K562 (cell line): ENCODE measurements around the gene RCOR1.

ENCODE experiments used
- FOSL1 ChIP-seq: fragments of 200-800 bp; sonication (Bioruptor generic); conservative IDR thresholded peaks from 2 replicates; pipeline ENCODE4 v1.6.1; 2016; ENCODE audit warnings: missing genetic modification characterization, missing compliant biosample characterization
- HDAC6 ChIP-seq: IDR thresholded peaks from 2 replicates; pipeline ENCODE4 v1.6.1; 2012; ENCODE audit warnings: low read depth, mild to moderate bottlenecking, control low read depth, inconsistent platforms, low read length, moderate library complexity
- SREBF2 ChIP-seq: sonication (generic); formaldehyde crosslinking; IDR thresholded peaks from 2 replicates; pipeline ENCODE4 v1.4.0; 2020; ENCODE audit warnings: mild to moderate bottlenecking, missing genetic modification reagents
- ZNF24 ChIP-seq: fragments of 450-650 bp; IDR thresholded peaks from 2 replicates; pipeline ENCODE4 v1.6.1; 2016

DNA sequence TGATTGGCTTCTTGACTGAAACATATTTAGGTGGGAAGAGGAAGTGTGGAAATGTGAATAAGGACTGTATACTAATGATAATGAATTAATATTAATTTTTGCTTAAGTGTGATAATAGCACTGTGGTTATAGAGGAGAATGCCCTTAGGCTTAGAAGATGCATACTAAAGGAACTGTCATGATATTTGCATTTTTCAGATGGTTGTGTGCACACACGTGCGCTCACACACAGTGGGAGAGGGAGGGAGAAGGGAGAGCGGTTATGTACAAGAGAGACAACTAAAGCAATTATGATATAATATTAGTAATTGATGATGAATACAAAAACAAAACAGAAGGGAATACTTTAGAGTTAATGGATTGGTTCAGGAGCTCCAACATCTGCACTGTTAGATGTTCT is 54.2 kb downstream of the RCOR1 start:
- TF ChIP-seq FOSL1 (tag) (no peak), ZNF24 (no peak), HDAC6 (no peak), SREBF2 (CRISPR knock-in tag) (no peak)
